ENCODE data around the gene IL1A.

Gene IL1A

GRCh38 chr2:112772322-112772721, 12.0 kb downstream of the IL1A start:
- Histone ChIP-seq H3K4me1 (ENCODE audit: control insufficient read depth in 1 of 2, insufficient read depth in 2 of 2, low read length in 2 of 2) (no peaks in the 10 kb centered on the region), H3K4me3 (ENCODE audit: low read depth in 1 of 2, low read length in 2 of 2) (no peak overlapping the region), H3K9me3 (ENCODE audit: control insufficient read depth in 1 of 2, low read length in 2 of 2) (no peaks in the 10 kb centered on the region), H3K27ac (ENCODE audit: low read length) (no peak overlapping the region), H3K27me3 (ENCODE audit: low read depth, low read length) (no peaks in the 10 kb centered on the region), H3K36me3 (ENCODE audit: control insufficient read depth in 1 of 2, insufficient read depth in 2 of 2, low read length in 2 of 2) (no peaks in the 10 kb centered on the region)

DNA sequence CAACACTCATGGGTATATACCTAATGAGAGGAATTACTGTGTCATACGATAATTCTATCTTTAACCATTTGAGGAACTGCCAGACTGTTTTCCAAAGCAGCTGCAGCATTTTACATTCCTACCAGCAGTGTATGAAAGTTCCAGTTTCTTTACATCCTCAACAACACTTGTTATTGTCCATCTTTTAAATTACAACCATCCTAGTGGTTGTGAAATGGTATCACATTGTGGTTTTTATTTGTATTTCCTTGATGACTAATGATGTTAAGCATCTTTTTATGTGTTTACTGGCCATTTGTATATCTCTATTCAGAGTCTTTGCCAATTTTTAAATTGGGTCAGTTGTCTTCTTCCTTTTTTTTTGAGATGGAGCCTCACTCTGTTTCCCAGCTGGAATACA, 15.9 kb downstream of the IL1A start:
- H3K4me3 ChIP-seq (ENCODE audit: low read depth in 1 of 2, low read length in 2 of 2): peak overlapping the region in 1 of 2 donors; percentile 38
- H3K4me1 ChIP-seq (ENCODE audit: control insufficient read depth in 1 of 2, insufficient read depth in 2 of 2, low read length in 2 of 2): peaks cover 0 to 14% of the 10 kb centered on the region in 2 donors
- no peak overlapping the region for H3K27ac ChIP-seq (ENCODE audit: low read length)
- H3K27me3 ChIP-seq (ENCODE audit: low read depth, low read length): no peaks in the 10 kb centered on the region
- no peaks in the 10 kb centered on the region for H3K9me3 ChIP-seq (ENCODE audit: control insufficient read depth in 1 of 2, low read length in 2 of 2)
- H3K36me3 ChIP-seq (ENCODE audit: control insufficient read depth in 1 of 2, insufficient read depth in 2 of 2, low read length in 2 of 2): no peaks in the 10 kb centered on the region

DNA sequence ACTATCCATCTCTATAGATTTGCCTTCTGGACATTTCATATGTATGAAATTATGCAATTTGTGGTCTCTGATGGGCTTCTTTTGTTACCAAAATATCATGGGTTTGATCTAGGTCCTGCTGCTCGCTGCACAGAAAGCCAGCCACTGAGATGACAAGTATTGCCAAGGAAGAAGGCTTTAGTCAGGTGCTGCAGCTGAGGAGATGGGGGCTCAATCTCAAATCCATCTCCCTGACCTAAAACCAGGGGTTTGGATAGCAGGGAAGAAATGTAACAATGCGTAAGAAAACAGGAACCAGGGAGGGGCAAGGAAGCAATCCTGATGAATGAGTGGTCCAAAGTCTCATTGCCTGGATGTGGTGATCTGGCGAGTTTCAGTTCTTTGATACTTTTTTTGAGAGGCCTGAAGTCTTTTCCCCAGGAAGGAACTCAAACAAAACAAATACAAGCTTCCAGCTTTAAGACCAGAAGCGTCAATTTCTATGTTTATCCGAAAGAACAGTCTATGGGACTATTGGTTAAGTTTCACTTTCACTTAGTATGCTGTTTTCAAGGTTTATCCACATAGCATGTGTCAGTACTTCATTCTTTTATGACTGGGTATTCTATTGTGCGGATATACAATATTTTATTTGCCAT, 16.5 kb downstream of the IL1A start:
- Histone ChIP-seq H3K27ac (ENCODE audit: low read length) (no peak overlapping the region), H3K9me3 (ENCODE audit: control insufficient read depth in 1 of 2, low read length in 2 of 2) (no peaks in the 10 kb centered on the region), H3K36me3 (ENCODE audit: control insufficient read depth in 1 of 2, insufficient read depth in 2 of 2, low read length in 2 of 2) (no peaks in the 10 kb centered on the region), H3K4me1 (ENCODE audit: control insufficient read depth in 1 of 2, insufficient read depth in 2 of 2, low read length in 2 of 2) (peaks cover 0 to 14% of the 10 kb centered on the region in 2 donors), H3K27me3 (ENCODE audit: low read depth, low read length) (no peaks in the 10 kb centered on the region), H3K4me3 (ENCODE audit: low read depth in 1 of 2, low read length in 2 of 2) (peak overlapping the region in 1 of 2 donors; percentile 38)

GRCh38 chr2:112765251-112765650, 19.0 kb downstream of the IL1A start:
- Histone ChIP-seq H3K27me3 (ENCODE audit: low read depth, low read length) (no peaks in the 10 kb centered on the region), H3K9me3 (ENCODE audit: control insufficient read depth in 1 of 2, low read length in 2 of 2) (no peaks in the 10 kb centered on the region), H3K4me1 (ENCODE audit: control insufficient read depth in 1 of 2, insufficient read depth in 2 of 2, low read length in 2 of 2) (peaks cover 0 to 14% of the 10 kb centered on the region in 2 donors), H3K27ac (ENCODE audit: low read length) (peak overlapping the region; percentile 43), H3K36me3 (ENCODE audit: control insufficient read depth in 1 of 2, insufficient read depth in 2 of 2, low read length in 2 of 2) (no peaks in the 10 kb centered on the region), H3K4me3 (ENCODE audit: low read depth in 1 of 2, low read length in 2 of 2) (peak overlapping the region; percentile 74 to 97)

DNA sequence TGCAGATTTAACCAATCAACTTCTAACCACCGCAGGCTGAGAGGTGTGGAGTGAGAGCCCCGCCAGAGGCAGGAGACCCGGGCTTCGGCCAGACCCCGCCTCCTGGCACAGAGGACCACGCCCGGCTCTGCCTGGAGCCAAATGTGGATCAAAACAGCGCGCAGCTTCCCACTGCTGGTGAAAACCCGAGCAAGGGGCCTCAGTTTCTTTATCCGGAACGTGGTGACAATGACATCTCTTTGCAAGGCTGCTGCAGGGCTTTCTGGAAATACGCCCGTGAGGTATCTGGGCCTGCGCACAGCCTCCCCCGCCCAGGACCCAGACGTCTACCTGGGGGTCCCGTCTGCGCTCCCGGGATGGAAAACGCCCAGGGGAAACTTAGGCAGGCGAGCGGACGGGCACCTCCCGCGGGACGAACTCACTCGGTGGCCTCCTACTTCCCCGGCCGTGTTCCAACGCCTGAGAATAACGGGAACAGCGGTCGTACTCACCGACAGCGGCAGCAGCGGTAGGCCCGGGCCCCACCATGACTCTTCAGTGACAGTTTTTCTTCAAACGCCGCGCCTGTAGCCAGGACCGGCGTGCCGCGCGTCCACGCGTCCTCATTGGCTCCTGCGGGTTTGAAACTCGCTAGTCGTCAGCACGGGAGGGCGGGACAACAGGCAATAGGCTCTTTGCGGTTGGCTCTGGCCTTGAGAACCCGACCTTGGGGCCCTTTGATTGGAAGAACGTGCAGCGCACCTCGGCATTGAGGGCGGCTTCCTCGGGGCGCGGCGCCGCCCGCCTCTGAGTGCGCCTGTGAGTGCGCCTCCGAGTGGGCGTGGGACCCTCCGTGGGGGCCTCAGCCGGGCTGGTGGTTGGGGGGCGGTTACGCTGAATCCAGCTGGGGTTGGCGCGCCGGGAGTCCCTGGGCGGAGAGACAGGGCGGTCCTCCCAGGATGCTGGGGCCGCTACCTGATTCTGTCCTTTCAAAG, 19.9 kb downstream of the IL1A start, which contains the start of gene CKAP2L:
Gene CKAP2L, minus strand, starts transcription at position 539 of the 974 bp plus-strand sequence. Its CDS starts 11 bp downstream, at position 528.
- Histone ChIP-seq H3K4me3 (ENCODE audit: low read depth in 1 of 2, low read length in 2 of 2) (peak within 1 kb of the TSS; percentile 74 to 97), H3K4me1 (ENCODE audit: control insufficient read depth in 1 of 2, insufficient read depth in 2 of 2, low read length in 2 of 2) (peaks cover 0 to 14% of the 10 kb centered on the region in 2 donors), H3K36me3 (ENCODE audit: control insufficient read depth in 1 of 2, insufficient read depth in 2 of 2, low read length in 2 of 2) (no peaks in the 10 kb centered on the region), H3K27me3 (ENCODE audit: low read depth, low read length) (no peaks in the 10 kb centered on the region), H3K27ac (ENCODE audit: low read length) (peak within 1 kb of the TSS; percentile 43), H3K9me3 (ENCODE audit: control insufficient read depth in 1 of 2, low read length in 2 of 2) (no peaks in the 10 kb centered on the region)

DNA sequence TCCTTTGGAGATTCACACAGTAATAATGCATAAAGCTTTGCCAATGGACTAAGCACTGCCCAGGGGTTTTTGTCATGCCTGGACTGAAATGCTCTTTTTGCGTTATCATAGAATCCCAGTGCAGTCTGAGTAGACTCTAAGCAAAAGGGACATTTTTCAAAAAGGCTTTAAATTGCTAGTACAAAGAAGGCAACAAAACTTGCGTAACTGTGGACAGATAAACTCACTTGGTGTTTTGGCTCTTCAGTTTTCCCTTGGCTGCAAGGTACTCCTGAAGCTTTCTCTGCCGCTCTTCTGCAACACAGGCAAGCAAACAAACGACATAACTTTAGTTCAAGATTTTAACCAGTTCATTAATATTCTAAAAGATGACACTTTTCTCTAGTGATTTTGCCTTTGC, 22.0 kb downstream of the IL1A start:
- Histone ChIP-seq H3K4me3 (ENCODE audit: low read depth in 1 of 2, low read length in 2 of 2) (no peak overlapping the region), H3K9me3 (ENCODE audit: control insufficient read depth in 1 of 2, low read length in 2 of 2) (no peaks in the 10 kb centered on the region), H3K4me1 (ENCODE audit: control insufficient read depth in 1 of 2, insufficient read depth in 2 of 2, low read length in 2 of 2) (peaks cover 0 to 20% of the 10 kb centered on the region in 2 donors), H3K27me3 (ENCODE audit: low read depth, low read length) (no peaks in the 10 kb centered on the region), H3K36me3 (ENCODE audit: control insufficient read depth in 1 of 2, insufficient read depth in 2 of 2, low read length in 2 of 2) (no peaks in the 10 kb centered on the region), H3K27ac (ENCODE audit: low read length) (no peak overlapping the region)

DNA sequence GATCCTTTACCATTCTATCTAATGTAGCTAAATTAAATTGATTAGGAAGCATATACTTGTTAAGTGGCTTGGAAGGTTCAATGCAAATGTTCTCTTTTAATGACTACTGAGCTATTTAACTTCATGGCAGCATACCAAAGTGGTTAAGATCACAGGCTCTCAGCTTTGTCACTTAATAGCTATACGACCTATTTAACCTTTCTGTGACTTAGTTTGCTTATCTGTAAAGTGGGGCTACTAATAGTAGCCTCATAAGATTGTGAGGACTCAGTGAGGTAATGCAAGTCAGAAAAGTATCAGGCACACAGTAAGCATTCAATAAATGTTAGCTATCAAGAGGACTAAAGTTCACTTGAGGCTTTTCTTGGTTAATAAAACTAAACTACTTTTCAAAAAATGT, 24.1 kb downstream of the IL1A start:
- Histone ChIP-seq H3K27me3 (ENCODE audit: low read depth, low read length) (no peaks in the 10 kb centered on the region), H3K27ac (ENCODE audit: low read length) (no peak overlapping the region), H3K4me3 (ENCODE audit: low read depth in 1 of 2, low read length in 2 of 2) (no peak overlapping the region), H3K9me3 (ENCODE audit: control insufficient read depth in 1 of 2, low read length in 2 of 2) (no peaks in the 10 kb centered on the region), H3K36me3 (ENCODE audit: control insufficient read depth in 1 of 2, insufficient read depth in 2 of 2, low read length in 2 of 2) (no peaks in the 10 kb centered on the region), H3K4me1 (ENCODE audit: control insufficient read depth in 1 of 2, insufficient read depth in 2 of 2, low read length in 2 of 2) (peaks cover 0 to 20% of the 10 kb centered on the region in 2 donors)

GRCh38 chr2:112758711-112759110, 25.6 kb downstream of the IL1A start:
- Histone ChIP-seq H3K27ac (ENCODE audit: low read length) (no peak overlapping the region), H3K36me3 (ENCODE audit: control insufficient read depth in 1 of 2, insufficient read depth in 2 of 2, low read length in 2 of 2) (no peaks in the 10 kb centered on the region), H3K4me1 (ENCODE audit: control insufficient read depth in 1 of 2, insufficient read depth in 2 of 2, low read length in 2 of 2) (peaks cover 0 to 10% of the 10 kb centered on the region in 2 donors), H3K27me3 (ENCODE audit: low read depth, low read length) (no peaks in the 10 kb centered on the region), H3K4me3 (ENCODE audit: low read depth in 1 of 2, low read length in 2 of 2) (no peak overlapping the region), H3K9me3 (ENCODE audit: control insufficient read depth in 1 of 2, low read length in 2 of 2) (no peaks in the 10 kb centered on the region)

DNA sequence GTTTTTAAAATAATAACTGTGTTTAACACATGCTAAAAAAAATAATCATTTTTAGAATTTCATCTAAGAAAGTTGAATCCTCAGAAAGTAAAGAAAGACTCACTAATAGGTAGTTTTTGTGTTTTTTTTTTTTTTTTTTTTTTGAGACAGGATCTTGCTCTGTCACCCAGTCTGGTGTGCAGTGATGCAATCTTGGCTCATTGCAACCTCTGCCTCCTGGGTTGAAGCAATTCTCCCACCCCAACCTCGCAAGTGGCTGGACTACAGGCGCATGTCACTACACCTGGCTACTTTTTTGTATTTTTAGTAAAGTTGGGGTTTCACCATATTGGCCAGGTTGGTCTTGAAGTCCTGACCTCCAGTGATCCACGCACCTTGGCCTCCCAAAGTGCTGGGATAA, 27.0 kb downstream of the IL1A start:
- Histone ChIP-seq H3K4me1 (ENCODE audit: control insufficient read depth in 1 of 2, insufficient read depth in 2 of 2, low read length in 2 of 2) (peaks cover 0 to 8% of the 10 kb centered on the region in 2 donors), H3K9me3 (ENCODE audit: control insufficient read depth in 1 of 2, low read length in 2 of 2) (no peaks in the 10 kb centered on the region), H3K4me3 (ENCODE audit: low read depth in 1 of 2, low read length in 2 of 2) (no peak overlapping the region), H3K36me3 (ENCODE audit: control insufficient read depth in 1 of 2, insufficient read depth in 2 of 2, low read length in 2 of 2) (no peaks in the 10 kb centered on the region), H3K27ac (ENCODE audit: low read length) (no peak overlapping the region), H3K27me3 (ENCODE audit: low read depth, low read length) (no peaks in the 10 kb centered on the region)

DNA sequence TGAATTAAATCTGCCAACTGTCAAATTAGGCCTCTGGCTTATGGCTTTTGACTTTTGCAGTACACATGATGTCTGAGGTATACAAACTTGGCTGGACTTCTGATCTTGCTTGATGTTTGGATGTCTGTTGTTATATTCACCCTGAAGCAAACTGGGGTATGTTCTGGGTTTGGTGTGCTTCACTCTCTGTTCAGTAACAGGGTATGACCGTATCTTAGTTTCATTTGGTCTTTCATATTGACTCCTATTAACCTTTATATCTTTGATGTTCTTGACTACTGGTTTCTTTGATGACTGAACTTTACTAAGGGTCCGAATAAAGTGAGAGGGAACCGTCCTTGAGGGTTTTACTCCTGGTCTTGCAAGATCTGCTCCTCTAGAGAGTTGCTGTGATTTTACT, 28.1 kb downstream of the IL1A start:
- no peaks in the 10 kb centered on the region for H3K36me3 ChIP-seq (ENCODE audit: control insufficient read depth in 1 of 2, insufficient read depth in 2 of 2, low read length in 2 of 2)
- H3K9me3 ChIP-seq (ENCODE audit: control insufficient read depth in 1 of 2, low read length in 2 of 2): no peaks in the 10 kb centered on the region
- peaks cover 0 to 17% of the 10 kb centered on the region in 2 donors for H3K4me1 ChIP-seq (ENCODE audit: control insufficient read depth in 1 of 2, insufficient read depth in 2 of 2, low read length in 2 of 2)
- H3K27me3 ChIP-seq (ENCODE audit: low read depth, low read length): no peaks in the 10 kb centered on the region
- H3K27ac ChIP-seq (ENCODE audit: low read length): no peak overlapping the region
- no peak overlapping the region for H3K4me3 ChIP-seq (ENCODE audit: low read depth in 1 of 2, low read length in 2 of 2)

DNA sequence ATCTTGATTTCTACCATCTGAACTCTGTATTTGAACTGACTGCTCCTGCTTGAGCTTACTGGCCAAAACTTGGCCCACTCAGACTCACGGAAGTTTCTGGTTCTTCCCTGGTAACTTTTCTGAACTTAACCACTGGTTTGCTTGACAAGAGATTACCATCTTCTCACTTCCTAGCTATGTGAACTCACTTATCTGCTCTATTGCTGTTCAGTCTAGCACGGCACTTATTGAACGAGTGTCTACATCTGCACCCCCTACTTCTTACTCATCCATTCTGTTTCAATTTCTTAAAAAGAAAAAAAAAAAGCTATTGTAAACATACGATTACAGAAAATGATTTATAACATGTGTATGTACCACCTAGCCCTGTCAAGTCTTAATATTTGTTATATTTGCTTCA, 28.8 kb downstream of the IL1A start:
- no peak overlapping the region for H3K4me3 ChIP-seq (ENCODE audit: low read depth in 1 of 2, low read length in 2 of 2)
- H3K27ac ChIP-seq (ENCODE audit: low read length): no peak overlapping the region
- H3K27me3 ChIP-seq (ENCODE audit: low read depth, low read length): no peaks in the 10 kb centered on the region
- peaks cover 0 to 20% of the 10 kb centered on the region in 2 donors for H3K4me1 ChIP-seq (ENCODE audit: control insufficient read depth in 1 of 2, insufficient read depth in 2 of 2, low read length in 2 of 2)
- H3K9me3 ChIP-seq (ENCODE audit: control insufficient read depth in 1 of 2, low read length in 2 of 2): no peaks in the 10 kb centered on the region
- H3K36me3 ChIP-seq (ENCODE audit: control insufficient read depth in 1 of 2, insufficient read depth in 2 of 2, low read length in 2 of 2): no peaks in the 10 kb centered on the region
